Ovary (tissue), 3 donors: Measurements from ENCODE around the gene WWOX.

Source experiments
- EP300 ChIP-seq: sonication (generic); formaldehyde crosslinking; IDR thresholded peaks from one replicate; pipeline ENCODE4 v1.6.1; 2017; ENCODE audit warnings: antibody characterized with exemption
- POLR2A ChIP-seq: fragments of 450-650 bp; IDR thresholded peaks from one replicate; pipeline ENCODE4 v1.6.1; 2017; ENCODE audit warnings: antibody characterized with exemption, mild to moderate bottlenecking, moderate library complexity
- TF ChIP-seq, protein P1 (sequence below), 3 donors: fragments of 450-650 bp in 2 of 3; fragments of 200-600 bp in 1 of 3; IDR thresholded peaks; one replicate each; pipeline versions ENCODE4 v1.5.1 to v1.8.0; 2016 to 2022; ENCODE audit warnings: antibody characterized with exemption in 3 of 3, mild to moderate bottlenecking in 1 of 3
- donor health status: DM: no; HTN: no; CAD: no.

DNA sequence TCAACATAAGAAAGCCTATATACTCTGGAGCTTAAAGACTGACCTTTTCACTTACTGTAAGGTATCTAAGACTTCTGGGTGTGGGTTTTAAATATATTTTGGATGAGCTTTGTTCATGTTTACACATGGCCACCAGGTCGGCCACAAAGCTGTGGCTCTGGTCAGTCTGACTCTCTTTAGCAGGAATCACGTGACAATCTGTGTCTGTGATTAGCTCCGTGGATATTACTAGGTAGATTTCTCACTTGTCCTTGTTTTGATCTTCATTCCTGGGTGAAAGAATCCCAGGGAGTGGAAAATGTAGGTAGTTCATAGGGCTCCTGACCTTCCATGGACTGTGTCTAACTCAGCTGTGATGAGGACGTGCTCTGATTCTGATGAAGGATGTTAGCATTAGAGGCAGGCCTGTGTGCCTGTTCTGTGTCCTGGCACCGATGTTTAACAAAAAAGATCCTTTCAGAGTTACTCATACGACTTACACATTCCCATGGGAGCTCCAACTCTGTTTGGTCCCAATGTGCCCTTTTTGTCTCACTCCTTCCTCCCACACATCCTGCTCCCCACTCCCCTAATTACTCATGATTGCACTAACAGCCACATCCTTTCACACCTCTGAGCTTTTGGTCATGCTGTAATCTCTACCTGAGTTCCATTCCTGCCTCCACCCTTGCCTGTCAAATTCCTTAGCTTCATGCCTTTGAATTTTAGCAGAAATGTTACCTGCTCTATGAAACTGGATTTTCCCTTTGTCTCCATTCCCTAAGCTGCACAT is 1076.0 kb downstream of the WWOX start:
- TF ChIP-seq, protein P1, sequence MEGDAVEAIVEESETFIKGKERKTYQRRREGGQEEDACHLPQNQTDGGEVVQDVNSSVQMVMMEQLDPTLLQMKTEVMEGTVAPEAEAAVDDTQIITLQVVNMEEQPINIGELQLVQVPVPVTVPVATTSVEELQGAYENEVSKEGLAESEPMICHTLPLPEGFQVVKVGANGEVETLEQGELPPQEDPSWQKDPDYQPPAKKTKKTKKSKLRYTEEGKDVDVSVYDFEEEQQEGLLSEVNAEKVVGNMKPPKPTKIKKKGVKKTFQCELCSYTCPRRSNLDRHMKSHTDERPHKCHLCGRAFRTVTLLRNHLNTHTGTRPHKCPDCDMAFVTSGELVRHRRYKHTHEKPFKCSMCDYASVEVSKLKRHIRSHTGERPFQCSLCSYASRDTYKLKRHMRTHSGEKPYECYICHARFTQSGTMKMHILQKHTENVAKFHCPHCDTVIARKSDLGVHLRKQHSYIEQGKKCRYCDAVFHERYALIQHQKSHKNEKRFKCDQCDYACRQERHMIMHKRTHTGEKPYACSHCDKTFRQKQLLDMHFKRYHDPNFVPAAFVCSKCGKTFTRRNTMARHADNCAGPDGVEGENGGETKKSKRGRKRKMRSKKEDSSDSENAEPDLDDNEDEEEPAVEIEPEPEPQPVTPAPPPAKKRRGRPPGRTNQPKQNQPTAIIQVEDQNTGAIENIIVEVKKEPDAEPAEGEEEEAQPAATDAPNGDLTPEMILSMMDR (IDR thresholded peaks at IDR 0.05) = no peak
- TF ChIP-seq POLR2A (no peak), EP300 (no peak)
